Endothelial cell of umbilical vein (primary cell): ENCODE results near the gene PRELID3B. TPM values are rescaled to one million over a fixed set of nuclear protein-coding genes. Genes with fewer than 3 reads are reported as not detected.
A peak's percentile ranks its signal among the peaks of the same experiment; 100 is the strongest.

Experiments used
- BruUV-seq: library from RNA; stranded (reverse); fragments of 400-500 nt; replicated peaks from 2 replicates; lab custom pipeline; 2021; lab: Mats Ljungman, UMichigan
- CTCF ChIA-PET: fragments of 300-600, 350-600 bp; sonication (Branson Sonifier 250); formaldehyde crosslinking; loops from one replicate; lab custom pipeline; 2021; ENCODE audit warnings: antibody characterized with exemption, inconsistent platforms; lab: Charles Lee
- POLR2A ChIA-PET: fragments of 300-600, 350-600 bp; sonication (Branson Sonifier 250); formaldehyde crosslinking; loops from one replicate; lab custom pipeline; 2021; ENCODE audit warnings: antibody characterized with exemption, inconsistent platforms; lab: Charles Lee
- DNase-seq: peaks from one replicate; pipeline ENCODE4 v3.0.0-alpha.2; 2011; ENCODE audit warnings: low read depth, low spot score
- FAIRE-seq: peaks from 2 replicates; lab custom pipeline; 2011; peaks lifted over from hg19 to GRCh38; lab: Jason Lieb, UNC
- H2AFZ ChIP-seq: 2 replicates; pipeline ENCODE4 v1.6.0; 2012; ENCODE audit warnings: low read depth, low read length, control low read depth, inconsistent platforms
- H3K27ac ChIP-seq: 2 replicates; pipeline ENCODE4 v1.5.1; 2011; ENCODE audit warnings: low read depth, mild to moderate bottlenecking, control low read depth, low read length, moderate library complexity; ENCODE audit not compliant: insufficient read depth
- H3K27me3 ChIP-seq, 2 experiments: 2 replicates each; pipeline versions ENCODE4 v1.6.0 to v1.6.1; 2011; ENCODE audit warnings: low read length in 2 of 2, mixed read lengths in 1 of 2; ENCODE audit not compliant: control insufficient read depth in 2 of 2, insufficient read depth in 2 of 2
- H3K36me3 ChIP-seq, 2 experiments: 2 replicates in 1 of 2; 3 replicates in 1 of 2; pipeline ENCODE4 v1.5.1; 2011; ENCODE audit warnings: low read length in 2 of 2, mild to moderate bottlenecking in 1 of 2, moderate library complexity in 1 of 2; ENCODE audit not compliant: control insufficient read depth in 2 of 2, insufficient read depth in 2 of 2; ENCODE audit errors: extremely low read depth in 1 of 2
- H3K4me1 ChIP-seq: 3 replicates; pipeline ENCODE4 v1.5.1; 2011; ENCODE audit warnings: mild to moderate bottlenecking, low read length; ENCODE audit not compliant: control insufficient read depth, insufficient read depth; ENCODE audit errors: extremely low read depth
- H3K4me2 ChIP-seq: 2 replicates; pipeline ENCODE4 v1.6.1; 2011; ENCODE audit warnings: low read length, control low read depth, mixed read lengths; ENCODE audit not compliant: insufficient read depth
- H3K4me3 ChIP-seq, 3 experiments: fragments of 200-600 bp in 1 of 3; sonication (generic), shearing (Covaris generic) in 1 of 3; replicated peaks in 1 of 3; 2 replicates each; pipeline ENCODE4 v1.5.1; 2011 to 2016; ENCODE audit warnings: control low read depth in 3 of 3, low read length in 3 of 3, mild to moderate bottlenecking in 2 of 3, inconsistent platforms in 1 of 3, low read depth in 1 of 3, moderate library complexity in 1 of 3; ENCODE audit not compliant: insufficient read depth in 1 of 3
- H3K79me2 ChIP-seq: 2 replicates; pipeline ENCODE4 v1.6.0; 2012; ENCODE audit warnings: low read length, inconsistent platforms; ENCODE audit not compliant: control insufficient read depth, insufficient read depth
- H3K9ac ChIP-seq: replicated peaks from 2 replicates; pipeline ENCODE3; 2011; ENCODE audit warnings: low read length, control low read depth; ENCODE audit not compliant: insufficient read depth; ENCODE audit errors: extremely low read depth
- H3K9me1 ChIP-seq: replicated peaks from 3 replicates; pipeline ENCODE4 v1.6.0; 2011; ENCODE audit warnings: mild to moderate bottlenecking, low read length; ENCODE audit not compliant: control insufficient read depth, insufficient read depth; ENCODE audit errors: extremely low read depth
- H3K9me3 ChIP-seq: replicated peaks from 2 replicates; pipeline ENCODE4 v1.5.1; 2012; ENCODE audit warnings: low read length, inconsistent platforms; ENCODE audit not compliant: control insufficient read depth, insufficient read depth
- H4K20me1 ChIP-seq: replicated peaks from 2 replicates; pipeline ENCODE3; 2011; ENCODE audit warnings: mild to moderate bottlenecking, low read length; ENCODE audit not compliant: control insufficient read depth, insufficient read depth; ENCODE audit errors: extremely low read depth
- EZH2 ChIP-seq: IDR thresholded peaks from 2 replicates; pipeline ENCODE4 v1.6.1; 2012; ENCODE audit warnings: borderline replicate concordance, low read depth, mild to moderate bottlenecking, moderate library complexity, low read length, inconsistent platforms; ENCODE audit not compliant: severe bottlenecking
- GATA2 ChIP-seq: IDR thresholded peaks from 2 replicates; pipeline ENCODE4 v1.7.0; 2011; ENCODE audit warnings: low read depth, mild to moderate bottlenecking, moderate library complexity, mixed read lengths, low read length; ENCODE audit not compliant: insufficient read length, insufficient read depth
- JUN ChIP-seq: IDR thresholded peaks from 2 replicates; pipeline ENCODE4 v1.6.1; 2011; ENCODE audit warnings: borderline replicate concordance, low read depth; ENCODE audit not compliant: insufficient read length, insufficient read depth
- MYC ChIP-seq: IDR thresholded peaks from one replicate; pipeline ENCODE4 v1.6.1; 2011; ENCODE audit warnings: mild to moderate bottlenecking, low read depth, low read length
- POLR2A ChIP-seq: IDR thresholded peaks from 2 replicates; pipeline ENCODE4 v1.6.1; 2012; ENCODE audit warnings: low read depth, mild to moderate bottlenecking, control low read depth, low read length
- POLR2AphosphoS5 ChIP-seq: IDR thresholded peaks from 2 replicates; pipeline ENCODE4 v1.6.1; 2012; ENCODE audit warnings: low read depth, mild to moderate bottlenecking, control low read depth, low read length, moderate library complexity; ENCODE audit not compliant: insufficient read depth
- dilution Hi-C: fragments of 300-500 bp; cut with MboI; formaldehyde crosslinking; loops from one replicate; pipeline ENCODE4 v1.15.0; 2019; ENCODE audit warnings: low sequenced_read_pairs; ENCODE audit not compliant: extremely low pct_ligation_motif_present
- intact Hi-C: fragments of 100-400 bp; cut with micrococcal nuclease; formaldehyde crosslinking; loops from one replicate; pipeline ENCODE4 v1.10.0; 2022
- polyA plus RNA-seq, 4 experiments: library from polyadenylated mRNA; depleted of rRNA in 3 of 4; stranded (reverse) in 3 of 4; unstranded in 1 of 4; fragments of >200 nt; gene quantifications; 2 replicates each; pipeline versions ENCODE4 v1.2.1 to v1.2.3, GENCODE V29; 2011 to 2012; ENCODE audit warnings: missing spikeins in 1 of 4
- total RNA-seq: library from RNA; stranded (reverse); gene quantifications from 2 replicates; pipeline ENCODE4 v1.2.3, GENCODE V29; 2021
- TF ChIP-seq, protein P1 (sequence below): IDR thresholded peaks from 2 replicates; pipeline ENCODE4 v1.6.1; 2011; ENCODE audit not compliant: insufficient read depth, insufficient read length
- TF ChIP-seq, protein P2 (sequence below), 2 donors: IDR thresholded peaks; 1 replicate in 1 of 2; 2 replicates in 1 of 2; pipeline ENCODE4 v1.5.1; 2011; ENCODE audit warnings: low read length in 2 of 2, mild to moderate bottlenecking in 2 of 2, moderate library complexity in 2 of 2, control low read depth in 1 of 2, inconsistent platforms in 1 of 2, low read depth in 1 of 2; ENCODE audit not compliant: insufficient read depth in 1 of 2; ENCODE audit errors: extremely low read depth in 1 of 2

PRELID3B gene
- total and polyA plus RNA-seq, 2 donors (not counting 3 experiments of a cell fraction or from before 2014, with no cell fraction given): 14.9 to 57.2 TPM

DNA sequence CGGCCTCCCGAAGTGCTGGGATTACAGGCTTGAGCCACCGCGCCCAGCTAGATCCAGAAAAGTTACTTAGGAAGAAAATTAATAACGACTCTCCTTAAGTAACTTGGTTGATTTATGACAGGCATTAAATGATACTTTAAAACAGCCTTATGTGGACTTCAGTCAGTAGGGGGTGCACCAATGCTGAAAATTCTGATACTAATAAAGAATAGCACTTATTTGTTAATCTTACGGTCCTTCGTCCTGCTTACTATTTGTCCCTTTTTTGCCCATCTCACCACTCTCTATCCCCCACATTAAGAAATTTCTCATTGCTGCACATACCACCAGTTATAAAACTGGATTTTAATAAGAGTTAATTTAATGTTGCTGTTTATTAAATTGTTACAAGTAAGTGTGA, 12.7 kb upstream of the PRELID3B start:
- FAIRE-seq: no peak
- DNase-seq: peak; percentile 51
- Histone ChIP-seq H3K9ac (no peak overlapping the region), H3K9me3 (no peaks in the 10 kb centered on the region), H4K20me1 (no peaks in the 10 kb centered on the region), H3K36me3 (no peaks in the 10 kb centered on the region), H2AFZ (no peak overlapping the region), H3K4me2 (no peak overlapping the region), H3K27me3 (peaks cover 15 to 30% of the 10 kb centered on the region in 2 experiments), H3K4me1 (no peaks in the 10 kb centered on the region), H3K27ac (no peak overlapping the region), H3K79me2 (no peaks in the 10 kb centered on the region), H3K4me3 (no peak overlapping the region), H3K9me1 (no peaks in the 10 kb centered on the region)
- dilution Hi-C loops: no loop called here
- CTCF ChIA-PET: interaction anchor here (0.7 to 2.0 kb wide), 3 partner anchors 12 to 33 kb away, joined by 3 to 7 read pairs (median 4); no protein-coding TSS in a partner anchor
- intact Hi-C loops: loop anchor here (1.0 to 10.0 kb wide), 2 partner anchors 167 to 439 kb away; no protein-coding TSS in a partner anchor
- TF ChIP-seq, protein P1, sequence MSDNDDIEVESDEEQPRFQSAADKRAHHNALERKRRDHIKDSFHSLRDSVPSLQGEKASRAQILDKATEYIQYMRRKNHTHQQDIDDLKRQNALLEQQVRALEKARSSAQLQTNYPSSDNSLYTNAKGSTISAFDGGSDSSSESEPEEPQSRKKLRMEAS: no peak
- TF ChIP-seq POLR2AphosphoS5: no peak
- TF ChIP-seq MYC: no peak
- TF ChIP-seq POLR2A: no peak
- TF ChIP-seq, protein P2, sequence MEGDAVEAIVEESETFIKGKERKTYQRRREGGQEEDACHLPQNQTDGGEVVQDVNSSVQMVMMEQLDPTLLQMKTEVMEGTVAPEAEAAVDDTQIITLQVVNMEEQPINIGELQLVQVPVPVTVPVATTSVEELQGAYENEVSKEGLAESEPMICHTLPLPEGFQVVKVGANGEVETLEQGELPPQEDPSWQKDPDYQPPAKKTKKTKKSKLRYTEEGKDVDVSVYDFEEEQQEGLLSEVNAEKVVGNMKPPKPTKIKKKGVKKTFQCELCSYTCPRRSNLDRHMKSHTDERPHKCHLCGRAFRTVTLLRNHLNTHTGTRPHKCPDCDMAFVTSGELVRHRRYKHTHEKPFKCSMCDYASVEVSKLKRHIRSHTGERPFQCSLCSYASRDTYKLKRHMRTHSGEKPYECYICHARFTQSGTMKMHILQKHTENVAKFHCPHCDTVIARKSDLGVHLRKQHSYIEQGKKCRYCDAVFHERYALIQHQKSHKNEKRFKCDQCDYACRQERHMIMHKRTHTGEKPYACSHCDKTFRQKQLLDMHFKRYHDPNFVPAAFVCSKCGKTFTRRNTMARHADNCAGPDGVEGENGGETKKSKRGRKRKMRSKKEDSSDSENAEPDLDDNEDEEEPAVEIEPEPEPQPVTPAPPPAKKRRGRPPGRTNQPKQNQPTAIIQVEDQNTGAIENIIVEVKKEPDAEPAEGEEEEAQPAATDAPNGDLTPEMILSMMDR (IDR thresholded peaks at IDR 0.05; ENCODE audit: extremely low read depth in 1 of 2, insufficient read depth in 1 of 2, low read depth in 1 of 2, low read length in 2 of 2): peak in 1 of 2 donors; percentile 24
- no peak for TF ChIP-seq EZH2
- TF ChIP-seq GATA2: no peak
- no peak for TF ChIP-seq JUN
- POLR2A ChIA-PET: no interaction called here
- BruUV-seq: no TSS peak
